Endothelial cell of umbilical vein (primary cell): ENCODE measurements around the gene CLNS1A. TPM values are rescaled to one million over a fixed set of nuclear protein-coding genes. Genes with fewer than 3 reads are reported as not detected.

Experiments used
- BruUV-seq: library from RNA; stranded (reverse); fragments of 400-500 nt; replicated peaks from 2 replicates; lab custom pipeline; 2021; lab: Mats Ljungman, UMichigan
- CTCF ChIA-PET: fragments of 300-600, 350-600 bp; sonication (Branson Sonifier 250); formaldehyde crosslinking; loops from one replicate; lab custom pipeline; 2021; ENCODE audit warnings: antibody characterized with exemption, inconsistent platforms; lab: Charles Lee
- POLR2A ChIA-PET: fragments of 300-600, 350-600 bp; sonication (Branson Sonifier 250); formaldehyde crosslinking; loops from one replicate; lab custom pipeline; 2021; ENCODE audit warnings: antibody characterized with exemption, inconsistent platforms; lab: Charles Lee
- DNase-seq: peaks from one replicate; pipeline ENCODE4 v3.0.0-alpha.2; 2011; ENCODE audit warnings: low read depth, low spot score
- FAIRE-seq: peaks from 2 replicates; lab custom pipeline; 2011; peaks lifted over from hg19 to GRCh38; lab: Jason Lieb, UNC
- H2AFZ ChIP-seq: 2 replicates; pipeline ENCODE4 v1.6.0; 2012; ENCODE audit warnings: low read depth, low read length, control low read depth, inconsistent platforms
- H3K27ac ChIP-seq: 2 replicates; pipeline ENCODE4 v1.5.1; 2011; ENCODE audit warnings: low read depth, mild to moderate bottlenecking, control low read depth, low read length, moderate library complexity; ENCODE audit not compliant: insufficient read depth
- H3K27me3 ChIP-seq, 2 experiments: 2 replicates each; pipeline versions ENCODE4 v1.6.0 to v1.6.1; 2011; ENCODE audit warnings: low read length in 2 of 2, mixed read lengths in 1 of 2; ENCODE audit not compliant: control insufficient read depth in 2 of 2, insufficient read depth in 2 of 2
- H3K36me3 ChIP-seq, 2 experiments: 2 replicates in 1 of 2; 3 replicates in 1 of 2; pipeline ENCODE4 v1.5.1; 2011; ENCODE audit warnings: low read length in 2 of 2, mild to moderate bottlenecking in 1 of 2, moderate library complexity in 1 of 2; ENCODE audit not compliant: control insufficient read depth in 2 of 2, insufficient read depth in 2 of 2; ENCODE audit errors: extremely low read depth in 1 of 2
- H3K4me1 ChIP-seq: 3 replicates; pipeline ENCODE4 v1.5.1; 2011; ENCODE audit warnings: mild to moderate bottlenecking, low read length; ENCODE audit not compliant: control insufficient read depth, insufficient read depth; ENCODE audit errors: extremely low read depth
- H3K4me2 ChIP-seq: 2 replicates; pipeline ENCODE4 v1.6.1; 2011; ENCODE audit warnings: low read length, control low read depth, mixed read lengths; ENCODE audit not compliant: insufficient read depth
- H3K4me3 ChIP-seq, 3 experiments: fragments of 200-600 bp in 1 of 3; sonication (generic), shearing (Covaris generic) in 1 of 3; replicated peaks in 1 of 3; 2 replicates each; pipeline ENCODE4 v1.5.1; 2011 to 2016; ENCODE audit warnings: control low read depth in 3 of 3, low read length in 3 of 3, mild to moderate bottlenecking in 2 of 3, inconsistent platforms in 1 of 3, low read depth in 1 of 3, moderate library complexity in 1 of 3; ENCODE audit not compliant: insufficient read depth in 1 of 3
- H3K79me2 ChIP-seq: 2 replicates; pipeline ENCODE4 v1.6.0; 2012; ENCODE audit warnings: low read length, inconsistent platforms; ENCODE audit not compliant: control insufficient read depth, insufficient read depth
- H3K9ac ChIP-seq: replicated peaks from 2 replicates; pipeline ENCODE3; 2011; ENCODE audit warnings: low read length, control low read depth; ENCODE audit not compliant: insufficient read depth; ENCODE audit errors: extremely low read depth
- H3K9me1 ChIP-seq: replicated peaks from 3 replicates; pipeline ENCODE4 v1.6.0; 2011; ENCODE audit warnings: mild to moderate bottlenecking, low read length; ENCODE audit not compliant: control insufficient read depth, insufficient read depth; ENCODE audit errors: extremely low read depth
- H3K9me3 ChIP-seq: replicated peaks from 2 replicates; pipeline ENCODE4 v1.5.1; 2012; ENCODE audit warnings: low read length, inconsistent platforms; ENCODE audit not compliant: control insufficient read depth, insufficient read depth
- H4K20me1 ChIP-seq: replicated peaks from 2 replicates; pipeline ENCODE3; 2011; ENCODE audit warnings: mild to moderate bottlenecking, low read length; ENCODE audit not compliant: control insufficient read depth, insufficient read depth; ENCODE audit errors: extremely low read depth
- CTCF ChIP-seq, 2 donors: IDR thresholded peaks; 1 replicate in 1 of 2; 2 replicates in 1 of 2; pipeline ENCODE4 v1.5.1; 2011; ENCODE audit warnings: low read length in 2 of 2, mild to moderate bottlenecking in 2 of 2, moderate library complexity in 2 of 2, control low read depth in 1 of 2, inconsistent platforms in 1 of 2, low read depth in 1 of 2; ENCODE audit not compliant: insufficient read depth in 1 of 2; ENCODE audit errors: extremely low read depth in 1 of 2
- EZH2 ChIP-seq: IDR thresholded peaks from 2 replicates; pipeline ENCODE4 v1.6.1; 2012; ENCODE audit warnings: borderline replicate concordance, low read depth, mild to moderate bottlenecking, moderate library complexity, low read length, inconsistent platforms; ENCODE audit not compliant: severe bottlenecking
- FOS ChIP-seq: IDR thresholded peaks from 2 replicates; pipeline ENCODE4 v1.6.1; 2011; ENCODE audit warnings: mild to moderate bottlenecking, low read length, moderate library complexity, borderline replicate concordance; ENCODE audit not compliant: insufficient read depth
- GATA2 ChIP-seq: IDR thresholded peaks from 2 replicates; pipeline ENCODE4 v1.7.0; 2011; ENCODE audit warnings: low read depth, mild to moderate bottlenecking, moderate library complexity, mixed read lengths, low read length; ENCODE audit not compliant: insufficient read length, insufficient read depth
- JUN ChIP-seq: IDR thresholded peaks from 2 replicates; pipeline ENCODE4 v1.6.1; 2011; ENCODE audit warnings: borderline replicate concordance, low read depth; ENCODE audit not compliant: insufficient read length, insufficient read depth
- MAX ChIP-seq: IDR thresholded peaks from 2 replicates; pipeline ENCODE4 v1.6.1; 2011; ENCODE audit not compliant: insufficient read depth, insufficient read length
- MYC ChIP-seq: IDR thresholded peaks from one replicate; pipeline ENCODE4 v1.6.1; 2011; ENCODE audit warnings: mild to moderate bottlenecking, low read depth, low read length
- POLR2A ChIP-seq: IDR thresholded peaks from 2 replicates; pipeline ENCODE4 v1.6.1; 2012; ENCODE audit warnings: low read depth, mild to moderate bottlenecking, control low read depth, low read length
- POLR2AphosphoS5 ChIP-seq: IDR thresholded peaks from 2 replicates; pipeline ENCODE4 v1.6.1; 2012; ENCODE audit warnings: low read depth, mild to moderate bottlenecking, control low read depth, low read length, moderate library complexity; ENCODE audit not compliant: insufficient read depth
- dilution Hi-C: fragments of 300-500 bp; cut with MboI; formaldehyde crosslinking; loops from one replicate; pipeline ENCODE4 v1.15.0; 2019; ENCODE audit warnings: low sequenced_read_pairs; ENCODE audit not compliant: extremely low pct_ligation_motif_present
- intact Hi-C: fragments of 100-400 bp; cut with micrococcal nuclease; formaldehyde crosslinking; loops from one replicate; pipeline ENCODE4 v1.10.0; 2022
- polyA plus RNA-seq, 4 experiments: library from polyadenylated mRNA; depleted of rRNA in 3 of 4; stranded (reverse) in 3 of 4; unstranded in 1 of 4; fragments of >200 nt; gene quantifications; 2 replicates each; pipeline versions ENCODE4 v1.2.1 to v1.2.3, GENCODE V29; 2011 to 2012; ENCODE audit warnings: missing spikeins in 1 of 4
- total RNA-seq: library from RNA; stranded (reverse); gene quantifications from 2 replicates; pipeline ENCODE4 v1.2.3, GENCODE V29; 2021

Gene CLNS1A
- total and polyA plus RNA-seq, 2 donors (not counting 3 experiments of a cell fraction or from before 2014, with no cell fraction given) = 84.5 to 99.7 TPM

GRCh38 chr11:77661670-77662069, 24.1 kb upstream of the CLNS1A start:
- intact Hi-C loops (no loop called here), dilution Hi-C loops (no loop called here)
- no peaks in the 10 kb centered on the region for H3K4me1 ChIP-seq
- no peaks in the 10 kb centered on the region for H3K79me2 ChIP-seq
- H3K27me3 ChIP-seq = no peaks in the 10 kb centered on the region
- H3K4me2 ChIP-seq = no peak overlapping the region
- TF ChIP-seq MYC (no peak), JUN (no peak), POLR2AphosphoS5 (no peak), GATA2 (no peak), FOS (no peak), MAX (no peak), POLR2A (no peak), CTCF (IDR thresholded peaks at IDR 0.05; ENCODE audit: extremely low read depth in 1 of 2, insufficient read depth in 1 of 2, low read depth in 1 of 2, low read length in 2 of 2) (no peak), EZH2 (no peak)
- POLR2A ChIA-PET = no interaction called here
- H3K36me3 ChIP-seq = no peaks in the 10 kb centered on the region
- H2AFZ ChIP-seq = no peak overlapping the region
- no peaks in the 10 kb centered on the region for H3K9me3 ChIP-seq
- H3K9me1 ChIP-seq = no peaks in the 10 kb centered on the region
- no TSS peak for BruUV-seq
- DNase-seq (no peak), FAIRE-seq (no peak)
- CTCF ChIA-PET = no interaction called here
- H3K27ac ChIP-seq = no peak overlapping the region
- H3K9ac ChIP-seq = no peak overlapping the region
- H3K4me3 ChIP-seq = no peak overlapping the region
- H4K20me1 ChIP-seq = no peaks in the 10 kb centered on the region
